Raji (cell line): ENCODE results near the gene JMY.

Experiments
- POLR2A ChIP-seq: IDR thresholded peaks from 2 replicates; pipeline ENCODE4 v1.6.1; 2011; ENCODE audit warnings: low read depth, low read length, control low read depth; ENCODE audit not compliant: insufficient read depth

Gene JMY

GRCh38 chr5:79235634-79236361 is at the start of gene JMY:
Gene JMY, plus strand, starts transcription at chr5:79236131. Its CDS starts 520 bp downstream, at chr5:79236651.
- peak; percentile 78 for TF ChIP-seq POLR2A

- TF ChIP-seq POLR2A = no peak
These were observed 49.5 kb upstream of the JMY start for GRCh38 chr5:79186455-79186854.

- TF ChIP-seq POLR2A = no peak
These were observed 46.3 kb upstream of the JMY start for GRCh38 chr5:79189439-79190234.

GRCh38 chr5:79190235-79190529 is 45.7 kb upstream of the JMY start:
- TF ChIP-seq POLR2A = no peak

GRCh38 chr5:79191457-79191856 is 44.5 kb upstream of the JMY start:
- no peak for TF ChIP-seq POLR2A

- TF ChIP-seq POLR2A = no peak
These were observed 42.3 kb upstream of the JMY start for GRCh38 chr5:79193643-79194042.

- TF ChIP-seq POLR2A = no peak
These were observed 35.3 kb upstream of the JMY start for GRCh38 chr5:79200573-79201183.

GRCh38 chr5:79201206-79201605 is 34.7 kb upstream of the JMY start:
- no peak for TF ChIP-seq POLR2A

- no peak for TF ChIP-seq POLR2A
These were observed 33.9 kb upstream of the JMY start for GRCh38 chr5:79202076-79202475.

- no peak for TF ChIP-seq POLR2A
These were observed 30.0 kb upstream of the JMY start for GRCh38 chr5:79205965-79206364.

- TF ChIP-seq POLR2A = no peak
These were observed 29.4 kb upstream of the JMY start for GRCh38 chr5:79206541-79206940.

- TF ChIP-seq POLR2A = no peak
These were observed 26.4 kb upstream of the JMY start for GRCh38 chr5:79209505-79209904.

GRCh38 chr5:79224286-79224984 is 11.5 kb upstream of the JMY start:
- no peak for TF ChIP-seq POLR2A

- no peak for TF ChIP-seq POLR2A
These were observed 10.9 kb upstream of the JMY start for GRCh38 chr5:79225026-79225425.

GRCh38 chr5:79225441-79225840 is 10.5 kb upstream of the JMY start:
- TF ChIP-seq POLR2A = no peak
